ENCODE measurements around the gene TRPM7.

- no peak for TF ChIP-seq REST (IDR thresholded peaks at IDR 0.05; ENCODE audit: insufficient replicate concordance, low read depth)
- TF ChIP-seq POLR2AphosphoS5 (IDR thresholded peaks at IDR 0.05; ENCODE audit: low read depth), result no peak
- no peak for TF ChIP-seq CTCF (IDR thresholded peaks at IDR 0.05; ENCODE audit: insufficient read depth, low read length)
- no peak for TF ChIP-seq GABPA (IDR thresholded peaks at IDR 0.05; ENCODE audit: low read depth)
These were observed 155.4 kb downstream of the TRPM7 start for GRCh38 chr15:50531163-50531562.
